ENCODE data around the gene REST. TPM values are rescaled to one million over a fixed set of nuclear protein-coding genes. Genes with fewer than 3 reads are reported as not detected.

Gene REST
- total and polyA plus RNA-seq, 2 of the 8 experiments (the other 6 are each of a cell fraction or from before 2014, with no cell fraction given) = 10.2 to 66.3 TPM

DNA sequence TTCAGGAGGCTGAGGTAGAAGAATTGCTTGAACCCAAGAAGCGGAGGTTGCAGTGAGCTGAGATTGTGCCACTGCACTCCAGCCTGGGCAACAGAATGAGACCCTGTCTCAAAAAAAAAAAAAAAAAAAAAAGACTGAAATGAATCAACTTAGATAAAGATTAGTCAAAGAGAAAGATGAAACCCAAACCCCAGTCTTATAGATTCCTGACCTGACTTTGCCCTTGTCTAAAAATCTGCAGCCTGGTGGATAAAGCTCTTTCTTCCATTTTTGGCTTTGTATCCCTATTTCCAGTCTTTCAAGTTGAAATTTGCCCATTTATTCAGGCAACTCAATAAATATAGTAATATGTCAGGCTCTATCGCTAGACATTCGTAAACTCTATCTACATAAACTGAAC lies 46.9 kb upstream of the REST start (continued):
- TF ChIP-seq SIN3A (conservative IDR thresholded peaks at IDR 0.05 in 1 of 2, IDR thresholded peaks at IDR 0.05 in 1 of 2; ENCODE audit: low read depth in 1 of 2, low read length in 2 of 2) = no peak
- no peak for TF ChIP-seq SP4 (IDR thresholded peaks at IDR 0.05; ENCODE audit: low read length)
- TF ChIP-seq CBX8 (IDR thresholded peaks at IDR 0.05; ENCODE audit: borderline replicate concordance, low read depth, low read length) = no peak
- no peak for TF ChIP-seq ZNF274 (IDR thresholded peaks at IDR 0.05; ENCODE audit: borderline replicate concordance, extremely low read depth, low read length)

All from H1 (cell line).